Fibroblast of the aortic adventitia (primary cell): ENCODE results near the gene UBR1. TPM values are rescaled to one million over a fixed set of nuclear protein-coding genes. Genes with fewer than 3 reads are reported as not detected.

Source experiments
- DNase-seq: peaks from one replicate; pipeline ENCODE4 v3.0.0-alpha.2; 2010; ENCODE audit warnings: low read depth
- H3K4me3 ChIP-seq: 2 replicates; pipeline ENCODE4 v1.5.1; 2011; ENCODE audit warnings: low read depth, mild to moderate bottlenecking, control low read depth, low read length, moderate library complexity
- total RNA-seq: library from RNA; depleted of rRNA; stranded (reverse); fragments of >200 nt; gene quantifications from 2 replicates; pipeline ENCODE4 v1.2.3, GENCODE V29; 2012; ENCODE audit warnings: low replicate concordance
- TF ChIP-seq, protein P1 (sequence below): IDR thresholded peaks from 2 replicates; pipeline ENCODE4 v1.5.1; 2011; ENCODE audit warnings: mild to moderate bottlenecking, low read length, control low read depth, inconsistent platforms; ENCODE audit not compliant: insufficient read depth

The UBR1 gene
- total RNA-seq, 1 donor, result 38.1 TPM

DNA sequence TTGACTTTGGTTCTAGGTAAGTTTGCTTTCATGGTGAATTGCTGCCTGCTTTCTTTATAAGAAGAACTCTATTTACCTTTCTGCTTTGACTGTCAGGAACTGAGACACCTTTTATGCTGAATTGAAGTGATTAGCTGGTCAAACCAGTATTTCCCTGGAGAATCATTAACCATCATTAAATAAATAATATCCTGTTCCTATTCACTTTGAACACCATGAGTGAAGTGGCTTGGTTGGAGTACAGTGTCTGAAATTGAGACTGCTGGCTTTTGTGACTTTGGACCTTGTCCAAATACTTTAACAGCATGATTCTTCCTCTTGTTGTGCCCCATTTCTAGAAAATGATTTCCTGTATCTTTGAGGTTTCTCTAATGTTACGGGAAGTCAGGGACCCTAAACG lies 21.9 kb upstream of the UBR1 start:
- no peak for DNase-seq
- TF ChIP-seq, protein P1, sequence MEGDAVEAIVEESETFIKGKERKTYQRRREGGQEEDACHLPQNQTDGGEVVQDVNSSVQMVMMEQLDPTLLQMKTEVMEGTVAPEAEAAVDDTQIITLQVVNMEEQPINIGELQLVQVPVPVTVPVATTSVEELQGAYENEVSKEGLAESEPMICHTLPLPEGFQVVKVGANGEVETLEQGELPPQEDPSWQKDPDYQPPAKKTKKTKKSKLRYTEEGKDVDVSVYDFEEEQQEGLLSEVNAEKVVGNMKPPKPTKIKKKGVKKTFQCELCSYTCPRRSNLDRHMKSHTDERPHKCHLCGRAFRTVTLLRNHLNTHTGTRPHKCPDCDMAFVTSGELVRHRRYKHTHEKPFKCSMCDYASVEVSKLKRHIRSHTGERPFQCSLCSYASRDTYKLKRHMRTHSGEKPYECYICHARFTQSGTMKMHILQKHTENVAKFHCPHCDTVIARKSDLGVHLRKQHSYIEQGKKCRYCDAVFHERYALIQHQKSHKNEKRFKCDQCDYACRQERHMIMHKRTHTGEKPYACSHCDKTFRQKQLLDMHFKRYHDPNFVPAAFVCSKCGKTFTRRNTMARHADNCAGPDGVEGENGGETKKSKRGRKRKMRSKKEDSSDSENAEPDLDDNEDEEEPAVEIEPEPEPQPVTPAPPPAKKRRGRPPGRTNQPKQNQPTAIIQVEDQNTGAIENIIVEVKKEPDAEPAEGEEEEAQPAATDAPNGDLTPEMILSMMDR, result no peak
- H3K4me3 ChIP-seq, result no peak overlapping the region

DNA sequence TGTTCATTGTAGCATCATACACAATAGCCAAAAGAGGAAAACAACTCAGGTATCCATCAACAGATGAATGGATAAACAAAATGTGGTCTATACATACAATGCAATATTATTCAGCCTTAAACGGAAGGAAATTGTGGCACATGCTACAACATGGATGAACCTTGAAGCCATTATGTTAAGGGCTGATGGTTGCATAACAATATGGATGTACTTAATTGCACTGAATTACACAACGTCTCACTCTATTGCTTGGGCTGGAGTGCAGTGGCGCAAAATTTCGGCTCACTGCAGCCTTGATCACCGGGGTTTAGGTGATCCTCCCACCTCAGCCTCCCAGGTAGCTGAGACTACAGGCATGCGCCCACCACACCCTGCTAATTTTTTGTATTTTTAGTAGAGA lies 20.5 kb upstream of the UBR1 start:
- H3K4me3 ChIP-seq, result no peak overlapping the region
- TF ChIP-seq, protein P1, result no peak
- no peak for DNase-seq

DNA sequence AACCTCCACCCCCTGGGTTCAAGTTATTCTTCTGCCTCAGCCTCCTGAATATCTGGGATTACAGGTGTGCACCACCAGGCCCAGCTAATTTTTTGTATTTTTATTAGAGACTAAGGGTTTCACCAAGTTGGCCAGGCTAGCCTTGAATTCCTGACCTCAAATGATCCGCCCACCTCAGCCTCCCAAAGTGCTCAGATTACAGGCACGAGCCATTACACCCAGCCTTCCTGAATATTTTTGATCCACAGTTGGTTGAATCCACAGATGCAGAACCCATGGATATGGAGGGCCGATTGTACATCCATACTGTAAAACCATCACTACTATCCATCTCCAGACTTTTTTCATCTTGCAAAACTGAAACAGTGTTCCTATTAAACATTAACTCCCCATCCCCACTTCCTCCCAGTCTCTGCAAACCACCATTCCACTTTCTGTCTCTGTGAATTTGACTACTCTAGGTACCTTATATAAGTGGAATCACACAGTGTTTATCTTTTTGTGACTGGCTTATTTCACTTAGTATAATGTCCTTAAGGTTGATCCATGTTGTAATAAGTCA lies 19.3 kb upstream of the UBR1 start:
- no peak for DNase-seq
- TF ChIP-seq, protein P1, result no peak
- H3K4me3 ChIP-seq, result no peak overlapping the region

DNA sequence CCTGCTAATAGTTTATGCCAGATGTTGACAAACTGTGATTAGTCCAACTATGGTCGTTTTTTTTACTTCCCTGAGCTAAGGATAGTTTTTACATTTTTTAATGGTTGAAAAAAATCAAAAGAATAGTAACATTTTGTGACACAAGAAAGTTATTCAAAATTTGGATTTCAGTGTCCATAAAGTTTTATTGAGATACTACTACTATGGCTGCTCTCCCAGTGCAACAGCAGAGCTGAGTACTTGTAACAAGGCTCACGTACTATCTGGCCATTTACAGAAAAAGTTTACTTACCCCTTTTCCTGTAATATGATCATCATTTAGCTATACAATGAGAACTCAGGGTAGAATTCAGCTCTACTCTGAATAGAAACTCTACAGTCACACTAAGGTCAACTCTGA lies 16.0 kb upstream of the UBR1 start:
- no peak for DNase-seq
- TF ChIP-seq, protein P1, result no peak
- no peak overlapping the region for H3K4me3 ChIP-seq

DNA sequence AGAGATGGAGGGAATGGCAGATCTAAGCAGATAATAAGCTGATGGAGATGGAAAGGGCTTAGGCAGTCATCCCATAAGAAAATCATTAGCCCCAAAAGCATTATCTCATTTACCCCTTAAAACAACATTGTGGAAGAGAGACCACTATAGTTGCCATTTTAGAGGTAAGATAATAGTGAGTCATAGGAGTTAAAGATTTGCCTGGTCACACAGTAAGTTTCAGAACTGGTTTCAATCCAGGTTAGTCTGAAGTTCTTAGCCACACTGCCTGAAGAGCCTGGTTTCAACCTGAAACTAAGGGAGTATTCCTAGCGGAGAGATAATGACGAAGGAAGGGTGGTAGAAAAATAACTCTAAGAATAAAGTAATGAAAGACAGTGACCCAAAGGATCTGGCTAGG lies 13.0 kb upstream of the UBR1 start:
- TF ChIP-seq, protein P1, result no peak
- no peak overlapping the region for H3K4me3 ChIP-seq
- DNase-seq, result no peak

DNA sequence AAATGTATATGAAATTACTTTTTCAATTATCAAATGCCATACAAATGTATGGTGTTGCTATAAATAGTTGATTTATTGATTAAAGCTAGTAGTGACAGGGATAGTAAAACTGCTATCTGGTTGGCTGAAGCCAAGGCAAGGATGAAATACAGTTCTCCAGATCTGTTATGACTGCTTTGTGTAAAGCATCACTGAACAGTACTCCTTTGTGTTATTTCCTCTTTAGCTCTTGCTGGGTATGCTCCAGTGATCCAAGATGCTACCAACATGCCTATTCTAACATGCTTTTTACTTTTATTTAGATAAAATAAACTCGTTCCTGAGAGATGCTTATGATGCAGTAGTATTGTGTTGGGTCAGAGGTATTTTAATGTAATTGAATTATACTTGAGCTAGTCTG lies 12.4 kb upstream of the UBR1 start:
- H3K4me3 ChIP-seq, result no peak overlapping the region
- DNase-seq, result no peak
- TF ChIP-seq, protein P1, result no peak

DNA sequence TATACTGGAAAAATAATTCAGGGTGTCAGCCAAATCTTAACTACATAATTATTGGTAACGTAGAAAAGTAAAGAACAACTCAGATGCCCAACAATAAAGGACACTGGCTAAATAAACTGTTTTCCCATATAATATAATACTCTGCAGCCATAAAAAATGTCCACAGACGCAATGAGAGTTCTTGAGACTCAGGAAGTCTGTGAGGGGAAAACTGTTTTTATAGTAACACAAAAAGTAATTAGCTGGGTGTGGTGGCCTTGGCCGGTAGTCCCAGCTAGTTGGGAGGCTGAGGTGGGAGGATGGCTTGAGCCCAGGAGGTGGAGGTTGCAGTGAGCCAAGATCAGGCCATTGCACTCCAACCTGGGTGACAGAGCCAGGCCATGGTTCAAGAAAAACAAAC lies 5.5 kb upstream of the UBR1 start:
- DNase-seq, result no peak
- TF ChIP-seq, protein P1, result no peak
- H3K4me3 ChIP-seq, result no peak overlapping the region
